CD4-positive, alpha-beta T cell treated with Interleukin-10 for 1 hour (primary cell): ENCODE results near the gene CCDC146.
"Not testable (repeated sequence)": the region's sequence is repeated elsewhere in the genome, so short reads cannot be mapped to it uniquely, and the experiment has no call there.

Experiments used
- DNase-seq: peaks from one replicate; pipeline ENCODE4 v3.0.0-alpha.2; 2020

CCDC146 gene

GRCh38 chr7:77248154-77248553, 125.7 kb downstream of the CCDC146 start:
- no peak for DNase-seq

- no peak for DNase-seq
These were observed 130.1 kb downstream of the CCDC146 start for GRCh38 chr7:77252506-77252905.

GRCh38 chr7:77253151-77253550, 130.7 kb downstream of the CCDC146 start:
- no peak for DNase-seq

- no peak for DNase-seq
These were observed 132.0 kb downstream of the CCDC146 start for GRCh38 chr7:77254429-77254828.

- DNase-seq, result no peak
These were observed 132.5 kb downstream of the CCDC146 start for GRCh38 chr7:77254915-77255314.

- no peak for DNase-seq
These were observed 135.6 kb downstream of the CCDC146 start for GRCh38 chr7:77258014-77258413.

GRCh38 chr7:77258593-77258992, 136.2 kb downstream of the CCDC146 start:
- no peak for DNase-seq

GRCh38 chr7:77262316-77262715, 139.9 kb downstream of the CCDC146 start:
- no peak for DNase-seq

GRCh38 chr7:77265666-77266065, 143.3 kb downstream of the CCDC146 start:
- DNase-seq, result no peak

- DNase-seq, result no peak
These were observed 143.9 kb downstream of the CCDC146 start for GRCh38 chr7:77266291-77266794.

GRCh38 chr7:77269360-77270093, 147.1 kb downstream of the CCDC146 start:
- DNase-seq, result no peak

- DNase-seq, result no peak
These were observed 147.7 kb downstream of the CCDC146 start for GRCh38 chr7:77270094-77270480.

GRCh38 chr7:77271766-77272165, 149.4 kb downstream of the CCDC146 start:
- DNase-seq, result no peak

- DNase-seq, result not testable (repeated sequence)
These were observed 153.2 kb downstream of the CCDC146 start for GRCh38 chr7:77275663-77276062.

GRCh38 chr7:77276120-77276519, 153.7 kb downstream of the CCDC146 start:
- no peak for DNase-seq

GRCh38 chr7:77281780-77282478, 159.5 kb downstream of the CCDC146 start:
- no peak for DNase-seq

GRCh38 chr7:77282897-77283296, 160.5 kb downstream of the CCDC146 start:
- no peak for DNase-seq

GRCh38 chr7:77284005-77284404, 161.6 kb downstream of the CCDC146 start:
- no peak for DNase-seq

- no peak for DNase-seq
These were observed 162.2 kb downstream of the CCDC146 start for GRCh38 chr7:77284616-77285015.

GRCh38 chr7:77288676-77289320, 166.4 kb downstream of the CCDC146 start:
- no peak for DNase-seq

- DNase-seq, result no peak
These were observed 167.0 kb downstream of the CCDC146 start for GRCh38 chr7:77289387-77289786.

- no peak for DNase-seq
These were observed 168.0 kb downstream of the CCDC146 start for GRCh38 chr7:77290425-77290824.

GRCh38 chr7:77293046-77293445, 170.6 kb downstream of the CCDC146 start:
- no peak for DNase-seq

GRCh38 chr7:77295549-77295948, 173.1 kb downstream of the CCDC146 start:
- DNase-seq, result no peak
